GM12892 (cell line): Measurements from ENCODE around the gene DUSP5.

Source experiments
- POLR2AphosphoS5 ChIP-seq: IDR thresholded peaks from 2 replicates; pipeline ENCODE4 v1.6.1; 2011; ENCODE audit warnings: low read depth, low read length, control low read depth
- TAF1 ChIP-seq: IDR thresholded peaks from 2 replicates; pipeline ENCODE4 v1.6.1; 2011; ENCODE audit warnings: low read depth, mild to moderate bottlenecking, control low read depth, low read length, borderline replicate concordance

GRCh38 chr10:110548002-110548401, 50.3 kb downstream of the DUSP5 start:
- TF ChIP-seq POLR2AphosphoS5 (no peak), TAF1 (no peak)
